ENCODE data around the gene SCUBE1.

GRCh38 chr22:43317239-43317638 is 25.9 kb downstream of the SCUBE1 start:
- TF ChIP-seq CTCF (IDR thresholded peaks at IDR 0.05) (no peak), POLR2A (IDR thresholded peaks at IDR 0.05) (no peak), EP300 (IDR thresholded peaks at IDR 0.05) (no peak), POLR2AphosphoS5 (IDR thresholded peaks at IDR 0.05) (no peak)

All from gastroesophageal sphincter (tissue), 3 donors.